Measurements from ENCODE around the gene DCTN5.

Gene DCTN5

GRCh38 chr16:23690771-23691482, 49.7 kb downstream of the DCTN5 start:
- no peaks in the 10 kb centered on the region for H3K9me2 ChIP-seq (replicated peaks; ENCODE audit: insufficient read depth, low read length)
- no peak overlapping the region for H2AFZ ChIP-seq (ENCODE audit: low read depth, low read length, severe bottlenecking)
- no peaks in the 10 kb centered on the region for H3K79me2 ChIP-seq (ENCODE audit: insufficient read depth, low read length)
- no peak overlapping the region for H3K4me3 ChIP-seq (ENCODE audit: insufficient read depth, low read length, poor library complexity, severe bottlenecking)
- H3K4me2 ChIP-seq (ENCODE audit: low read depth, low read length, poor library complexity, severe bottlenecking): no peak overlapping the region
- no peak overlapping the region for H3K27ac ChIP-seq (ENCODE audit: low read depth, low read length)
- H3K27me3 ChIP-seq (ENCODE audit: low read length): no peaks in the 10 kb centered on the region
- H3K36me3 ChIP-seq (ENCODE audit: low read length): peaks cover 18% of the 10 kb centered on the region; the same call in 1 of the 2 replicates
- TF ChIP-seq CTCF (IDR thresholded peaks at IDR 0.05; ENCODE audit: insufficient read depth, low read length, poor library complexity, severe bottlenecking) (no peak), EZH2phosphoT487 (conservative IDR thresholded peaks at IDR 0.05; ENCODE audit: low read length) (no peak)
- H3K9me3 ChIP-seq (ENCODE audit: insufficient read depth, low read length): no peaks in the 10 kb centered on the region
- H3F3A ChIP-seq (ENCODE audit: insufficient read depth): peaks cover 17% of the 10 kb centered on the region; the same call in 1 of the 2 replicates
- no peak overlapping the region for H3K9ac ChIP-seq (ENCODE audit: low read length)
- peaks cover 5% of the 10 kb centered on the region; the same call in 1 of the 2 replicates for H4K20me1 ChIP-seq (ENCODE audit: low read depth, low read length)

- H3K9ac ChIP-seq (ENCODE audit: low read length): no peak overlapping the region
- no peak overlapping the region for H2AFZ ChIP-seq (ENCODE audit: low read depth, low read length, severe bottlenecking)
- no peaks in the 10 kb centered on the region for H3K79me2 ChIP-seq (ENCODE audit: insufficient read depth, low read length)
- H3K27ac ChIP-seq (ENCODE audit: low read depth, low read length): no peak overlapping the region
- peaks cover 14% of the 10 kb centered on the region; the same call in 1 of the 2 replicates for H3F3A ChIP-seq (ENCODE audit: insufficient read depth)
- H3K4me2 ChIP-seq (ENCODE audit: low read depth, low read length, poor library complexity, severe bottlenecking): no peak overlapping the region
- H3K27me3 ChIP-seq (ENCODE audit: low read length): no peaks in the 10 kb centered on the region
- no peak overlapping the region for H3K4me3 ChIP-seq (ENCODE audit: insufficient read depth, low read length, poor library complexity, severe bottlenecking)
- H3K9me2 ChIP-seq (replicated peaks; ENCODE audit: insufficient read depth, low read length): no peaks in the 10 kb centered on the region
- no peaks in the 10 kb centered on the region for H3K9me3 ChIP-seq (ENCODE audit: insufficient read depth, low read length)
- TF ChIP-seq EZH2phosphoT487 (conservative IDR thresholded peaks at IDR 0.05; ENCODE audit: low read length) (no peak), CTCF (IDR thresholded peaks at IDR 0.05; ENCODE audit: insufficient read depth, low read length, poor library complexity, severe bottlenecking) (no peak)
- 0 out of 2 replicates have a peak, but pooled peaks cover 2% of the 10 kb centered on the region for H4K20me1 ChIP-seq (ENCODE audit: low read depth, low read length)
- peaks cover 15% of the 10 kb centered on the region; the same call in 1 of the 2 replicates for H3K36me3 ChIP-seq (ENCODE audit: low read length)
Observed at GRCh38 chr16:23691483-23692189, 50.4 kb downstream of the DCTN5 start.

- H3K36me3 ChIP-seq (ENCODE audit: low read length): peaks cover 10% of the 10 kb centered on the region; the same call in 1 of the 2 replicates
- no peak overlapping the region for H3K4me2 ChIP-seq (ENCODE audit: low read depth, low read length, poor library complexity, severe bottlenecking)
- no peaks in the 10 kb centered on the region for H3K27me3 ChIP-seq (ENCODE audit: low read length)
- no peaks in the 10 kb centered on the region for H3K9me3 ChIP-seq (ENCODE audit: insufficient read depth, low read length)
- no peaks in the 10 kb centered on the region for H3K79me2 ChIP-seq (ENCODE audit: insufficient read depth, low read length)
- TF ChIP-seq CTCF (IDR thresholded peaks at IDR 0.05; ENCODE audit: insufficient read depth, low read length, poor library complexity, severe bottlenecking) (no peak), EZH2phosphoT487 (conservative IDR thresholded peaks at IDR 0.05; ENCODE audit: low read length) (no peak)
- H2AFZ ChIP-seq (ENCODE audit: low read depth, low read length, severe bottlenecking): no peak overlapping the region
- H3K27ac ChIP-seq (ENCODE audit: low read depth, low read length): no peak overlapping the region
- peaks cover 12% of the 10 kb centered on the region; the same call in 1 of the 2 replicates for H3F3A ChIP-seq (ENCODE audit: insufficient read depth)
- no peak overlapping the region for H3K9ac ChIP-seq (ENCODE audit: low read length)
- no peaks in the 10 kb centered on the region for H3K9me2 ChIP-seq (replicated peaks; ENCODE audit: insufficient read depth, low read length)
- H3K4me3 ChIP-seq (ENCODE audit: insufficient read depth, low read length, poor library complexity, severe bottlenecking): no peak overlapping the region
- no peaks in the 10 kb centered on the region for H4K20me1 ChIP-seq (ENCODE audit: low read depth, low read length)
Observed at GRCh38 chr16:23692190-23692837, 51.0 kb downstream of the DCTN5 start.
